ENCODE measurements around the gene SFXN5.

The SFXN5 gene

DNA sequence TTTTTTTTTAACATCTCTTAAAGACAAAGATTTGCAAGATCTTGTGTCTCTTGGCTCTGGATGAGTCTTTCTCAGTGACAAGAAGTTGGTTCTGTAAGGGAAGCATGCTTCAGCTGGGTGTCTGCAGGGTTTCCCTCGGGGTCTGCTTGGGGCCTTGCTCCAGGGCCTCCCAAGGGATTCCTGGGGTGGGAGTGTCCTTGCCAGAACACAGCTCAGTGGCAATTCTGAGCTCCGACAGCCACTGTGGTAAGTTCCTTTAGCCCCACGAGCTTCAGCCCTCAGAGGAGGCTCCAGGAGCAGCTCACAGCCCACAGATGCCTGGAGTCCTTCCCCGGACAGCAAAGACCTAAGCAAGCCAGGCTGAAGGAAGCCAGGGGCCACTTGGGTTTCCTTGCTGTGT lies 101.8 kb downstream of the SFXN5 start:
- DNase-seq = no peak

GRCh38 chr2:72968286-72968685 lies 103.2 kb downstream of the SFXN5 start:
- DNase-seq = no peak

DNA sequence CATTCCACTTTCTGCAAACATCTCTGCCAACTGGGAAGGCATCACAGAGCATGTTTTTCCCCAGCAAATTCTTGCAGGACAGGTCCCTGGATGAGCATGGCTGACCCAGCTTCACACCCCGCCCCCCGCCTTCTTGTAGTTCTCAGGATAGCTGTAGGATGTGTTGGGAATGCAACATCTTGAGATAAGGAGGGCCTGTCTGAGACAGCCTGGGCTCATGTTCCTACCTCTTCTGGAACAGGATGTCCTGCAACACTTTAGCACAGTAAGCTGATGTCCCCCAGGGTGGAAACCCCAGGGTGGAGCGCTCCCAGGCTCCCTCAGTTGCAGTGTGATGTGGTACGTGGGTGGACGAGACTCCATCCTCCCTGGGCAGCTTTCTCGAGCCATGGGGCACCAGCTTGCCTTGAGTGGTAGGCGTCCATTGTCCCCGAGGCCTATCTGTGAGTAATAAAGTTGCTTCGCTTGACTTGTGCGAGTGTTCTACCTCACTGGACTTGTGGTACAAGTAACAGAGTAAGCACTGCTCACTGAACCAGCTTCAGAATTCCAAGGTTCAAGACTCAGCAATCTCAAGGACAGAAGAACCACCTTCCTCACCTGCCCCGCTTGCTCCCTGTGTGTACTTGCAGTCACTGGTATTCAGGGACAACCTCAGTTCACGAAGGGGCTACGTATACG lies 105.6 kb downstream of the SFXN5 start:
- DNase-seq = no peak

GRCh38 chr2:72965016-72965415 lies 106.5 kb downstream of the SFXN5 start:
- no peak for DNase-seq

DNA sequence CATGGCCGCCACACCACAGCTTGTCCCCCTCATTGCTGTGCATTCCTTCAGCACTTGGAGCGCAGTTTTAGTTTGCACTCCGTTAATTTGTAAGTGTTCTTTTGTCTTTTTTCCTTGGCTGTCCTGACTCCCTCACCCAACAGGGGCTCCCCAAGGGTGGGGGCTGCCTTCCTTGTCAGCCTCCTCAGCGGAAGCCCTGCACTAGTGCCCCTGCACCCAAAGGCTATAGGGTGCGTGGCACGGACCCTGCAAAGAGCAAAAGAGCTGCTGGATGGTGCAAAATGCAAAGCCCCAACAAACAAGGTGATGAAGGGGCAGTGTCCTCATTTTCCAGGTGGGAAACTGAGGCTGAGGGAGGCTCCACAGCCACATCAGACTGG lies 107.4 kb downstream of the SFXN5 start:
- no peak for DNase-seq

DNA sequence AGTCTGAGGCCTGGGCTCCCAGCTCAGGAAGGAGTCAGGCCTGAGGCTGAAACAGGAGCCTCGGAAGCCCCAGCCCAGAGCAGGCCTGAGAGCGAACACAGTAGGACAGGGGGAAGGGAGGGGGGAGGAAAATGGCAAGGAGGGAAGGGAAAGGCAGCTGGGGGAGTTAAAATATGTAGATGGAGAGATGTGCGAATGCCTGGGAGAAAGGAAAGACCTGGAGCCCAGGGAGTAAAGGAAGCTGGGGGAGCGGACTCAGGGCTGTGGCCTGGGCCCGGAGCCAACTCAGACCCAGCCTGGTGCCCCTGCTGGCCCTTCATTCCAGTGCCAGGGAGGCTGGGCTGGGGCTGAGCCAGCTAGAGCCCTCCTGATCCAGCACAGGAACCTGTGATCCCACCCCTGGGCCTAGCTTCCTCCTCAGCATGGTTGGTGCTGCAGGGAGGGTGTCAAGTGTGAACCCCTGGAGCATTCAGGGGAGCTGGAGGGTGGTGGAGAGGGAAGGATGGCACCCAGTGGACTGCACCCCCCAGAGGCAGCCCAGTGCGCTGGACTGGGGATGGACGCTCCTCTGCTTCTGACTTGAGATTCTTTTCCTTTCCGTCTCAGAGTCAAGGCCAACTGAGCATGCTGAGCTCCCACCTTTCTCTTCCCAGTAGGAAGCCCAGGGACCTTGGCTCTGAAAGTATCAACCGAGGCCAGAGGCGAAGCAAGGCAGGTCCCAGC lies 107.9 kb downstream of the SFXN5 start:
- no peak for DNase-seq

- no peak for DNase-seq
These were observed 108.6 kb downstream of the SFXN5 start for GRCh38 chr2:72962911-72963310.

- no peak for DNase-seq
These were observed 109.6 kb downstream of the SFXN5 start for GRCh38 chr2:72961853-72962468.

DNA sequence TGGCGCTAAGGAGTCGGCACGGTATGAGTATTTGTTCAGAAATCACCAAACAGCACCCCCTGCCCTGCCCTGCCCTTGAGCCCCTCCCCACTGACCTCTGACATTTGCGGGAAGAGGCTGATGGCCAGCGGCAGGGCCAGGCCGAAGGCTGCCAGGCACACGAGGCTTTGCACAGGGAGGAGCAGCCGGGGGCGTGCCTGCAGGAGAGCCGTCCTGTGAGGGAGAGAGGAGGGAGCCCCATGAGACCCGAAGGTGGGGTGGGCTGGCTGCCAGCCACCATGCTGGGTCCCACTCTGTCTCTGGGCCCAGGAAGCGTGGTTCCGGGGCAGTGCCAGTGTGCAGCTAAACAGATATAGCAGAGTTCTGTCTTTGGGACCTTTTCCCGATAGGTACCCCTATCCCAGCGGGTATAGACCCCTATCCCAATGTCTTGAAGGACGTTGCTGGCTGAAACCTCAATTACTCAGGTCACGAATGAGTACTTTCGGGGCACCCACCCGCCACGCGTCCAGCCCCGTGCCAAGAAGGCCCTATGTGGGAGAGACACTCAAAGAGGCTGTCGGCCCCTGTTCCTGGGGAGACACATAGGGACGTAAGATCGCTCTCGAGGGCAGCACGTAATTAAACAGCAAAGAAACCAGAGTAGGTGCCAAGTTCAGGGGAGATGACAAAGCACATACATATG lies 110.3 kb downstream of the SFXN5 start:
- DNase-seq = no peak

DNA sequence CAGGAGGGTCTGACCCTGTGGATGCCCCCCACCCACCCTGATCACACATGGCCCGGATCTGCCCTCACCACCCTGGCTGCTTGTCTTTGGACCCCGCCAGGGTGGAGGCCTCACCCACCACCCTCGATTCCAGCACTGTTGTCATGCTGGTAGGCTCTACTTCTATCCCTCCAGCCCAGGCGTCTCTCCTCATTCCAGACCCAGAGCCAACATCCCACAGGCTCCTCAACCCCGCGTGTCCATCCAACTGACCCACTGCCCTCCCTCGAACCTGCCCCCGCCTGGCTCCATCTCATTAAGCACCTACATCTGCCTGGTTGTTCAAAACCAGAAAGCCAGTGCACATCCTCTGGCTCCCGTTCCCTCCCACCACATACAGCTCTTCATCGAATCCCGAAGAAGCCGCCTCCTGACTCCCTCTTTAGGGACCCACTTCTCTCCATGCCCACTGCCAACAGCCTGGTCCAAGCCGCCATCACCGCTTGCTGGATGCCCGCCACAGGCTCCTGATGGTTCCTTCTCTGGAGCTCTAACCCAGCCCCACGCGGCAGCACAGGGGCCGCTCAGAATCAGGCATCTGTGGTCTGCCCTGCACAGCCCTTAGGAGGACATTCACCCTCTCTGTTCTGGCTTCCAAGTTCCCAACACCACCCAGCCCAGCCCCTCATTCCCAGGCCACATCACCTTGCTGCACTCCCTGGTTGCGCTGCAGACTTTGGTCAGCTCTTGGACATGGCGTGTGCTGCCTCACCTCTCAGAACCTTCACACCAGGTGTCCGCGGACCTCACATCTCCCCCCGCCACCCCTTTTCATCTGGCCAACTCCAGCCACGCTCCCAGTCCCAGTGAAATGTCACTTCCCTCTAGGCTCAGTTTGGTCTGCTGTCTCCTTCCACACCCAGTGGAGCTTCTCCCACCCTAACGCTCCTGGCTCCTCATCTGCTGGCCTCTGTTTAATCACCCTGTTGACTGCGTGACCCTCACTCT lies 111.2 kb downstream of the SFXN5 start:
- no peak for DNase-seq

GRCh38 chr2:72959554-72959953 lies 112.0 kb downstream of the SFXN5 start:
- no peak for DNase-seq

GRCh38 chr2:72958542-72959385 lies 112.7 kb downstream of the SFXN5 start:
- DNase-seq = no peak

DNA sequence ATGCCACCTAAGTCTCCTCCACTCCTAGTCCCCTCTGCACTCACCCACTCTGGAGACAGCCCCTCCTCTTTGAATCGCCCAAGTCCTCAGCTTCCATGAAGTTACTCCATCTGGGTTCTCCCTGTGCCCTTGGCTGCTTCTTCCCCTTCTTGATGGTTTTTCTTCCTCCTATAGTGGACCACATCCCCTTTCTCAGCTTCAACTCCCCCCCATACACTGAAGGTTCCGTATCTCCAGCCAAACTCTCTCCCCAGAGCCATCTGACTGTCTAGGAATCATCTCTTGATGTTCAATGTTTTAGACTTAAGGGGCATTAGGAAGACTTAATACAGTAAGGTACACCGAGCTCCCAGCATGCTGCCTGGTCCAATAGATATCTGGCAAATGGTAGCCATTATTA lies 114.6 kb downstream of the SFXN5 start:
- no peak for DNase-seq

DNA sequence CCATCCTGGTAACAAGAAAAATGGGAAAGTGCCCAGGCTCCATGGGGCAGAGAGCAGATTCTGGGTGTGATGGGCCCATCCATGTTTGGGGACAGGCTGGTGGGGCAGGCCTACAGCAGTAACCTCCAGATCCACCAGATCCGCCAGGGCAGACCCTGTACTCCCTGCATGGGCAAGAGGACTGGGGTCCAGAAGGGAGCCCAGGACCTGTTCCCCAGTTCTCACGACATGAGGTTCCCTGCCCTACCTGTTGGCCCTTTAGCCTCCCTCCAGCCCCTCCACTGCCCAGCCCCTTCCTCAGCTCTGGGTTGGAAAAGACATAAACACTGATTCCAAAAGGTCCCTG lies 115.5 kb downstream of the SFXN5 start:
- DNase-seq = no peak

DNA sequence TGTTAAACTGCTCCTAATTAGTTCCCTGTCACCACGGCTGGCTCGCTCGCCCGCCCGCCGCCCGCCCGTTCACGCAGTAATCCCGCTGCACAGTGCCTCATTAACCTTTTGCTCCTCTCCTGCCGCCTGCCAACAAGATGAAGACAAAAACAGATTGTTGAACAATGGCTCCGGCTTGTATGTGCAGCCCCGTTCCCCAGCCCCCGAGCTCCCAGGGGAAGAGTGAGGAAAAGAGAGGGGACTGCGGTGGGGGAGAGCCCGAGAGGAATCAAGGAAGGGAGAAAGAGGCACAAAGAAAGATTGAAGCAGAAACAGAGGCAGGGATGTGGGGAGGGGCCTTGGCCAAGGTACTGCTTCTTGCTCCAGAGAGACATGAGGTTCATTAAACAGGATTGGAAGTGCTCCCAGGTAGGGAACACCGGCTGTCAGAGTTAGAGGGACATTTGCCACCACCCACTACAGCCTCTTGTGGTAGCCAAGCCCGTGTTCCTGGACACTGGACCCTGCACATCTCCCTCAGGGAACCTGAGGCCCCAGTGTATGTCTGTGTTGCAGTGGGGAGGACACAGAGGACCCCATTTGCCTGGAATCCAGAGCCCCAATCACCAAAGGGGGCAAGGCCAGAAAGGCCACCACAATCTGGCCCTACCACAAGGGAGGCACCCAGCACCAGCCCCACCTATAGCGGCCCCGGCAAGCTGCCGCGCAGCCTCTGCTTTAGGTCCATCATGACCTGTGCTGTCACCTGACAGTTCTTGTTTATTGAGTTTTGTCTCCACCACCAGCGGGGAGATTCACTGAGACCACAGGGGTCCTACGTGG lies 116.1 kb downstream of the SFXN5 start:
- no peak for DNase-seq

- DNase-seq = no peak
These were observed 116.9 kb downstream of the SFXN5 start for GRCh38 chr2:72954376-72955227.

GRCh38 chr2:72953976-72954375 lies 117.5 kb downstream of the SFXN5 start:
- no peak for DNase-seq

- no peak for DNase-seq
These were observed 118.0 kb downstream of the SFXN5 start for GRCh38 chr2:72953528-72953927.

- no peak for DNase-seq
These were observed 118.6 kb downstream of the SFXN5 start for GRCh38 chr2:72952961-72953360.

All from EL (cell line).